NCI-H748 (cell line): ENCODE data around the gene MRPL48.
"Not testable (repeated sequence)": the region's sequence is repeated elsewhere in the genome, so short reads cannot be mapped to it uniquely, and the experiment has no call there.

Experiments used
- DNase-seq: peaks from one replicate; lab custom pipeline; 2025; ENCODE audit not compliant: unreplicated experiment; lab: John Stamatoyannopoulos, UW

Gene MRPL48

GRCh38 chr11:73838443-73839122 lies 50.9 kb downstream of the MRPL48 start:
- no peak for DNase-seq

- no peak for DNase-seq
Measured at GRCh38 chr11:73839123-73839457, 51.4 kb downstream of the MRPL48 start.

DNA sequence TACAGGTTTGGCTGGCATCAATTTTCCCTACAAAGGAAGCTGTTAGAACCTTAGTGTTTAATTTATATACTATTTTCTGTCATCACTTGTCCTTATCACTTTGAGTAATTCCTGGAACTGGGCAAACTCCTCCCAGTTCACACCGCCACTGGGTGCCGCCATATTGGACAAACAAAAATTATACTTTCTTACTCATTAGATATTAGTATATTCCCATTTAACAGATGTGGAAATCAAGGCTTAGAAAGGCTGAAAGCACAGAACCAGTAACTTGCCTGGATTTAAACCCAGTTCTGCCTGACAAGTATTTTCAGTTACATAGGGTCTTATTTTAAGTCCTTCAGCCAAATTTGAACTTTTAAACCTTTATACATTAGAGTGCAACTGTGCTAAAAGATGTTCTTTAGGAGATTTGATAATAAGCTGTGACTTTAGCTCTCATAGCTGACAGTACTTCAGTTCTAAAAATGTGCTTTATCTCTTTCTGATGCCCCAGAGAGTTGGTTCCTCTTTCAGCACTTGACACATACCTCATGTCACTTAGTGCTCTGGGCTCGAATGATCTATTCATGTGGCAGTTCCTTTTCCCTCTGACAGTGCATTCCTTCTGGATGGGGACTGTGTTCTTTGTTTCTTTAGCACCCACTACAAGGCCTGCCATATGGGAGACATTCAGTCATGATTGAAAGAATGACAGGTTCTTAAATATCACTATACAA lies 63.5 kb downstream of the MRPL48 start:
- DNase-seq = no peak

DNA sequence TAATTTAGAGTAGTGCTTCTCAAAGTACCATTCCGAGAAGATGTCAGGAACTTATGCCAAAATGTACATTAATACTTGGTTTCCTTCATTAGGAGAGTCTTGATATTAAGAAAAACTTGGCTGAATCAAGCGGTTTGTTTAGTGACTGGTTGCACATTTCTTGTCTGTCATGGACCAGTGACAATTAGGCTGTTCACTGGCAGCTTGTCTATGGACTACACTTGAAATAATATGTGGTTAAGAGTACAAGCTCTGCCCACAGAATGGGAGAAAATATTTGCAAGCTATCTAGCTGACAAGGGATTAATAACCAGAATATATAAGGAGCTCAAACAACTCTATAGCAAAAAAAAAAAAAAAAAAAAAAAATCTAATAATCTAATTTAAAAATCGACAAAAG lies 64.4 kb downstream of the MRPL48 start:
- DNase-seq = no peak

- no peak for DNase-seq
Measured at GRCh38 chr11:73854680-73855079, 67.0 kb downstream of the MRPL48 start.

GRCh38 chr11:73856031-73856567 lies 68.4 kb downstream of the MRPL48 start:
- no peak for DNase-seq

- DNase-seq = no peak
Measured at GRCh38 chr11:73859671-73860070, 72.0 kb downstream of the MRPL48 start.

- DNase-seq = no peak
Measured at GRCh38 chr11:73860202-73860601, 72.5 kb downstream of the MRPL48 start.

- DNase-seq = no peak
Measured at GRCh38 chr11:73862986-73863385, 75.3 kb downstream of the MRPL48 start.

GRCh38 chr11:73866095-73866579 lies 78.5 kb downstream of the MRPL48 start:
- no peak for DNase-seq

GRCh38 chr11:73866586-73866996 lies 78.9 kb downstream of the MRPL48 start:
- DNase-seq = no peak

DNA sequence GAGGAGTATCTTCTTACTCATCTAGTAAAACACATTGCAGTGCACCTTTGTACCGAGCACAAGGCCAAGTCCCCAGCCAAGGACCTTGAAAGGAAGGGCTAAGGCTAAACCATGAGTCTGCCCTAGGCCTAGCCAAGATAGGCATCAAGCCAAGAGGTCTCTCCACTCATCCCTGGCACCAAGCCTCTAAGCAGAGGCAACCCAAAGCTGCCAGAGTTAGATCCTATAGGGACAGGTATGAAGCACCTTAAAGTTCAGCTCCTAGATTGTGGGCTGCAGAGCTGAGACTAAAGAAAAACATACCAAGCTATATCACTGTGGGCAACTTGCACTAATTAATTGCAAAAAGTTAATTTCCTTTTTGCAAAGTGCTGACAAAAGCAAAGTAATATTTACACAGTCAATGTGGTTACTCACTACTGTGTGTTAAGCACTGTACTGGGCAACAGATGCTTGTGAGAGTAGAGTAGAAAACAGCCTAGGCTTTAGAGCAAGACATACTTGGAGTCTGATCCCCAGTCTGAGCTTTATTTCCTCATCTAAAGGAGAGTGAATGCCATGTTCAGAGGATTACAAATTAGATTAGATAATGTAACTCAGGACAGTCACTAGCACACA lies 81.8 kb downstream of the MRPL48 start:
- DNase-seq = no peak

DNA sequence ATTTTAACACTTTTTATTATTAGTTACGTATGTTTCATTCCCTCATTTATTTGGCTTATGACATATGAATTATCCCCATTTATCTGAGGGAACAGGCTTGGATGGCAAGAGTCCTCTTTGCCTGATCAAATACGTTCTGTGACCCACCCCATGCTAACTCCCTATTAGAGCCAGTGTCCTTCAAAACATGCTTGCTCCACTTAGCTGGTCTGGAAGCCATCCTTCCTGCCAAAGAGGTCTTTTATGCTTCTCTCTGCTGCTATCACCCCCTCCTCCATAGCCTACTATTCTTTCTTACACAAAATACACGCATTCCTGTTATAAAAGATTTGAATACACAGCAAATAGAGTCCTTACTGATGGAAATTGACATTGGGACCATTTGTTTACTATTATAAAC lies 82.6 kb downstream of the MRPL48 start:
- no peak for DNase-seq

DNA sequence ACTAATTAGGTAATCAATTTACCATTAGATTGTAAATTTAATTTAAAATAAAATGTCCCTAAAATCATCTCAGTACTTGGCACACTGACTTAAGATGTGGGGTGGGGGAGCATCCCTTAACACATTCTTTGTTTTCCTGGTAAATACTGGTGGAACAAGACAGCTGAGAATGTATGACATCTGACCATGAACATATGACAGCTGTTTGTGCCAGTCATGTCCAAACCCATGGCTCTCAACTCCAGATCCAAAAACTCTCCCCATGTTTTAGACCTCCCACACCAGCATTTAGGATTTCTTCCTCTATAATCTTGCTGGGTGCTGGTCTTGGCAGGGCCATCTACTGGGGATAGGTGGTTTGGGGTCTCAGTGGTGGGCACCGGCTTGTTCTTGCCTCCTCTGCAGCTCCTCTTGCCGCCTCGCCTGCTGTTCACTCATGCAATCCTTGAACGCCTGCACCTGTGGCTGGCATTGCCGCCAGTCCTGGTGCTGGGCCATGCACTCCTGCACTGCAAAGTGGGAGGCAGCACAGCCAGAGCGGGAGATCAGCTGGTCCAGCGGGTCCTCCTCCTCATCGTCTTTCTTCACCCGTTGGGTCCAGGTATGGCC lies 85.2 kb downstream of the MRPL48 start:
- DNase-seq = no peak

- no peak for DNase-seq
Measured at GRCh38 chr11:73875380-73875779, 87.7 kb downstream of the MRPL48 start.

- peak; percentile 24 for DNase-seq
Measured at GRCh38 chr11:73875840-73876239, 88.2 kb downstream of the MRPL48 start.

DNA sequence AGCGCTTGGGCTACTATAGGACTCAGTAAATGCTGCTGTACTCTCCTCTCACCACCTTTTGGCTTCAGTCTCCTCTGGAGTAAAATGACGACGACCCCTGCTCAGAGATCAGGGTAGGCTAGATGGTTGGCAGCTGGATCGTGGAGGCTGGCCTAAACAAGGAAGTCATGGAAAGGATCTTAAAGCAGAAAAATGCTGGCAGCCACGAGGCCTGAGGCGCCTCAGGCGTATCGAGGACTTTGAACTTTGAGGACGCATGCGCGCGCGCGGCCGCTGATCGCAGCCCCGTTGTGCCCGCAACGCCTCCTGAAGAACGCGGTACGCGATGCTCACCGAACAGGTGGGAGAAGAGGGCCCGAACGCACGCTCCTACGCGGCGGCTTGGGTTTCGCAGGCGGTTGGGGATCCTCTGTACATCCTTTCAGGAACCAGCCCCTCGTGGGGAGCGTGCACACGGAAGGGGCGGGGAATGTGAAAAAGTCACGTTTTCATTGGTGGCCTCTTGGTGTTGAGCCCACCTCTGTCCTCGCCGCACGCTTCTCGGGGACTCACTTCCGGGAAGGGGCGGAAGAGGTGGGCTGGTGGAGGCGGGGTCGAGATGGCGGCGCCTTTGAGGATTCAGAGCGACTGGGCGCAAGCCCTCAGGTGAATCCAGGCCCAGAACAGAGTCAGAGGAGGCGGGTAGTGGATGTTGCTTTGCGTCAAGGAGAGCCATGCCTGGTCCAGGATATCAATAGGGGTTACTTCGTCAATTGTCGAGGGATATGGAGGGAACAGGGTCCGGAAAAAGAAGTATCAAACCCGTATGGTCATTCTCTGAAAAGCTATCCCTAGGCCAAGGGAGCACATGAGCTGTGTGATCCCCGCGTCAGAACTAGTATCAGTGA lies 89.0 kb downstream of the MRPL48 start, which contains the start of the genes COA4 and PAAF1:
COA4 (minus strand) TSS at position 423 of the 887 bp plus-strand sequence. CDS start 3,468 bp downstream, outside the sequence.
PAAF1 (plus strand) TSS at position 576 of the 887 bp plus-strand sequence; CDS start at position 599, 23 bp downstream.
- DNase-seq = peak; percentile 99

GRCh38 chr11:73878771-73879170 lies 91.1 kb downstream of the MRPL48 start:
- DNase-seq = no peak

DNA sequence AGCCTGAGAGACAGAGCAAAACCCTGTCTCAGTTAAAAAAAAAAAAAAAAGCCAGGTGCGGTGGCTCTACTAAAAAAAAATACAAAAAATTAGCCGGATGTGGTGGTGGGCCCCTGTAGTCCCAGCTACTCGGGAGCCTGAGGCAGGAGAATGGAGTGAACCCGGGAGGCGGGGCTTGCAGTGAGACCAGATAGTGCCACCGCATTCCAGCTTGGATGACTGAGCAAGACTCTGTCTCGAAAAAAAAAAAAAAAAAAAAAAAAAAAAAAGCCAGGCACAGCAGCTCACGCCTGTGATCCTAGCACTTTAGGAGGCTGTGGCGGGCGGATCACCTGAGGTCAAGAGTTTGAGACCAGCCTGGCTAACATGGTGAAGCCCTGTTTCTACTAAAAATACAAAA lies 92.8 kb downstream of the MRPL48 start:
- not testable (repeated sequence) for DNase-seq

DNA sequence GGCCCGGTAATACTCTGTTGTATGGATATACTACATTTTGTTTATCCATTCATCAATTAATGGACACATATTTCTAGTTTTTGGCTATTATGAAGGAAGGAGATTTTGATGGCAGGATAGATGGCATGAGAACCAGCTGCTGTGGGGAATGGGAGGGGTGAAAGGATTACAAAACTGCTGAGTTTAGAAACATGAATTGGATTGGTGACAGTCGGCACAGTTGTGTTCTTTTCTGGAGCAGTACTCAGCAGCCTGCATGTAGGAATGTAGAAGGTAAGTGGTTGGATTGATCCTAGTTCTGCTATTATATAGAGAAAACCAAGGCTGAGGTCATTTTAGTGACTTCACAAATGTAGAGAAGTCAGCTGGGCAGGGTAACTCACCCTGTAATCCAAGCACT lies 96.2 kb downstream of the MRPL48 start:
- no peak for DNase-seq
